CD14-positive monocyte (primary cell): ENCODE data around the gene TTC16. TPM values are rescaled to one million over a fixed set of nuclear protein-coding genes. Genes with fewer than 3 reads are reported as not detected.

Source experiments
- DNase-seq, 3 donors: peaks; one replicate each; pipeline ENCODE4 v3.0.0-alpha.2; 2011 to 2022
- H2AFZ ChIP-seq: 2 replicates; pipeline ENCODE4 v1.6.0; 2012; ENCODE audit warnings: mild to moderate bottlenecking, low read depth, low read length, inconsistent platforms; ENCODE audit not compliant: insufficient read depth, poor library complexity, severe bottlenecking
- H3K27ac ChIP-seq, 2 donors: 1 replicate in 1 of 2; 2 replicates in 1 of 2; pipeline ENCODE4 v1.5.1; 2012 to 2013; ENCODE audit warnings: low read length in 2 of 2, control low read depth in 1 of 2, inconsistent platforms in 1 of 2, low read depth in 1 of 2, mild to moderate bottlenecking in 1 of 2
- H3K27me3 ChIP-seq, 2 donors: one replicate each; pipeline versions ENCODE4 v1.6.0 to v1.6.1; 2011 to 2013; ENCODE audit warnings: low read length in 2 of 2; ENCODE audit not compliant: control insufficient read depth in 2 of 2, insufficient read depth in 2 of 2
- H3K36me3 ChIP-seq, 2 donors: replicated peaks in 1 of 2; 1 replicate in 1 of 2; 2 replicates in 1 of 2; pipeline versions ENCODE4 v1.5.1 to v1.6.1; 2012 to 2013; ENCODE audit warnings: low read length in 2 of 2, control low read depth in 1 of 2, inconsistent platforms in 1 of 2, mild to moderate bottlenecking in 1 of 2; ENCODE audit not compliant: insufficient read depth in 2 of 2, control insufficient read depth in 1 of 2
- H3K4me1 ChIP-seq, 2 donors: 1 replicate in 1 of 2; 2 replicates in 1 of 2; pipeline versions ENCODE4 v1.5.1 to v1.6.1; 2012 to 2013; ENCODE audit warnings: low read length in 2 of 2, control low read depth in 1 of 2, inconsistent platforms in 1 of 2, mild to moderate bottlenecking in 1 of 2, moderate library complexity in 1 of 2; ENCODE audit not compliant: insufficient read depth in 2 of 2, control insufficient read depth in 1 of 2
- H3K4me2 ChIP-seq: replicated peaks from 2 replicates; pipeline ENCODE3; 2012; ENCODE audit warnings: low read length, moderate library complexity, mild to moderate bottlenecking; ENCODE audit not compliant: poor library complexity, severe bottlenecking; ENCODE audit errors: extremely low read depth
- H3K4me3 ChIP-seq, 3 experiments: fragments of 200-600 bp in 1 of 3; sonication (generic) in 1 of 3; replicated peaks in 1 of 3; 1 replicate in 2 of 3; 2 replicates in 1 of 3; pipeline ENCODE4 v1.5.1; 2011 to 2013; ENCODE audit warnings: low read length in 3 of 3, mild to moderate bottlenecking in 3 of 3, control low read depth in 2 of 3, low read depth in 2 of 3, inconsistent platforms in 1 of 3, moderate library complexity in 1 of 3
- H3K79me2 ChIP-seq: 2 replicates; pipeline ENCODE4 v1.6.0; 2012; ENCODE audit warnings: mild to moderate bottlenecking, control low read depth, inconsistent platforms, low read length, moderate library complexity; ENCODE audit not compliant: insufficient read depth
- H3K9ac ChIP-seq: 2 replicates; pipeline ENCODE4 v1.6.0; 2017; ENCODE audit warnings: low read length, mild to moderate bottlenecking; ENCODE audit not compliant: insufficient read depth, poor library complexity, severe bottlenecking
- H3K9me3 ChIP-seq, 2 donors: replicated peaks in 1 of 2; 1 replicate in 1 of 2; 2 replicates in 1 of 2; pipeline versions ENCODE4 v1.5.1 to v1.6.1; 2012 to 2013; ENCODE audit warnings: low read length in 2 of 2, control low read depth in 1 of 2; ENCODE audit not compliant: control insufficient read depth in 1 of 2, insufficient read depth in 1 of 2
- H4K20me1 ChIP-seq: 2 replicates; pipeline ENCODE4 v1.6.0; 2012; ENCODE audit warnings: mild to moderate bottlenecking, low read length, control low read depth, moderate library complexity; ENCODE audit not compliant: insufficient read depth
- H3K27ac Mint-ChIP-seq, 7 donors: one replicate each; pipeline ENCODE4 v1.8.0; 2020; ENCODE audit warnings: mild to moderate bottlenecking in 7 of 7, mixed read lengths in 7 of 7, moderate library complexity in 6 of 7, inconsistent platforms in 2 of 7
- H3K27me3 Mint-ChIP-seq, 3 donors: one replicate each; pipeline ENCODE4 v1.8.0; 2021 to 2022; ENCODE audit warnings: low read depth in 3 of 3, mild to moderate bottlenecking in 3 of 3, mixed read lengths in 3 of 3, moderate library complexity in 3 of 3, inconsistent platforms in 1 of 3
- H3K36me3 Mint-ChIP-seq, 2 donors: one replicate each; pipeline ENCODE4 v1.8.0; 2020; ENCODE audit warnings: mixed read lengths in 2 of 2, inconsistent platforms in 1 of 2, mild to moderate bottlenecking in 1 of 2
- H3K4me1 Mint-ChIP-seq: one replicate; pipeline ENCODE4 v1.8.0; 2020; ENCODE audit warnings: mild to moderate bottlenecking, mixed read lengths
- H3K4me3 Mint-ChIP-seq, 2 donors: one replicate each; pipeline ENCODE4 v1.8.0; 2020; ENCODE audit warnings: mild to moderate bottlenecking in 2 of 2, mixed read lengths in 2 of 2, moderate library complexity in 1 of 2
- H3K9me3 Mint-ChIP-seq, 7 donors: one replicate each; pipeline ENCODE4 v1.8.0; 2020 to 2022; ENCODE audit warnings: mixed read lengths in 7 of 7, mild to moderate bottlenecking in 6 of 7, moderate library complexity in 6 of 7, inconsistent platforms in 2 of 7
- CTCF ChIP-seq: fragments of 200-600 bp; IDR thresholded peaks from one replicate; pipeline ENCODE4 v1.8.0; 2022; ENCODE audit warnings: antibody characterized with exemption, mild to moderate bottlenecking
- WGBS: methylation state at CpG from one replicate; pipeline ENCODE4 v1.1.5; 2013; ENCODE audit warnings: missing lambda C conversion rate; ENCODE audit not compliant: insufficient coverage; 5-methylcytosine and 5-hydroxymethylcytosine counted together
- intact Hi-C, 2 donors: fragments of 100-400 bp; cut with micrococcal nuclease; formaldehyde crosslinking; loops; one replicate each; pipeline versions ENCODE4 v1.15.0 to v1.15.1; 2023
- polyA plus RNA-seq, 3 donors: library from polyadenylated mRNA; depleted of rRNA in 1 of 3; unstranded in 2 of 3; stranded (reverse) in 1 of 3; fragments of 300-500 nt in 2 of 3; fragments of >200 nt in 1 of 3; fragmentation: Illumina TruSeq in 2 of 3; gene quantifications; 1 replicate in 2 of 3; 2 replicates in 1 of 3; pipeline ENCODE4 v1.2.3, GENCODE V29; 2012 to 2021

TTC16 gene
- polyA plus RNA-seq, 3 donors, result 0.04 TPM; not detected in 2

GRCh38 chr9:127686461-127687393 is 29.2 kb upstream of the TTC16 start:
- H3K4me3 Mint-ChIP-seq, result no peak overlapping the region
- intact Hi-C loops, result no loop called here
- peaks cover 2 to 7% (median 2%) of the 10 kb centered on the region in 3 donors for H3K27me3 Mint-ChIP-seq
- Histone ChIP-seq H3K27me3 (no peaks in the 10 kb centered on the region), H3K9ac (no peak overlapping the region), H2AFZ (no peak overlapping the region), H3K9me3 (no peaks in the 10 kb centered on the region), H3K4me2 (no peak overlapping the region), H3K4me3 (no peak overlapping the region), H4K20me1 (no peaks in the 10 kb centered on the region), H3K36me3 (no peaks in the 10 kb centered on the region), H3K79me2 (no peaks in the 10 kb centered on the region), H3K4me1 (no peaks in the 10 kb centered on the region), H3K27ac (no peak overlapping the region)
- H3K4me1 Mint-ChIP-seq, result no peaks in the 10 kb centered on the region
- peaks cover 0 to 2% (median 0%) of the 10 kb centered on the region in 7 donors for H3K9me3 Mint-ChIP-seq
- H3K27ac Mint-ChIP-seq, result peak overlapping the region in 1 of 7 donors; percentile 42
- WGBS, result 97% methylated on average over 5 of the region's 6 CpGs
- no peak for DNase-seq
- TF ChIP-seq CTCF, result no peak
- no peaks in the 10 kb centered on the region for H3K36me3 Mint-ChIP-seq

- no peak for DNase-seq
- Histone ChIP-seq H3K27ac (no peak overlapping the region), H3K9ac (no peak overlapping the region), H3K4me2 (no peak overlapping the region), H3K4me1 (no peaks in the 10 kb centered on the region), H2AFZ (no peak overlapping the region), H3K9me3 (no peaks in the 10 kb centered on the region), H3K27me3 (no peaks in the 10 kb centered on the region), H3K36me3 (no peaks in the 10 kb centered on the region), H4K20me1 (no peaks in the 10 kb centered on the region), H3K79me2 (no peaks in the 10 kb centered on the region), H3K4me3 (no peak overlapping the region)
- H3K27me3 Mint-ChIP-seq, result peaks cover 0 to 6% (median 2%) of the 10 kb centered on the region in 3 donors
- no peaks in the 10 kb centered on the region for H3K4me1 Mint-ChIP-seq
- H3K27ac Mint-ChIP-seq, result peak overlapping the region in 1 of 7 donors; percentile 31
- TF ChIP-seq CTCF, result no peak
- WGBS, result 91% methylated on average over 13 of the region's 13 CpGs
- H3K9me3 Mint-ChIP-seq, result peaks cover 0 to 2% (median 0%) of the 10 kb centered on the region in 7 donors
- H3K4me3 Mint-ChIP-seq, result no peak overlapping the region
- intact Hi-C loops, result no loop called here
- no peaks in the 10 kb centered on the region for H3K36me3 Mint-ChIP-seq
Observed at GRCh38 chr9:127689329-127690000, 26.4 kb upstream of the TTC16 start.
